ENCODE measurements around the gene ZNF607. TPM values are rescaled to one million over a fixed set of nuclear protein-coding genes. Genes with fewer than 3 reads are reported as not detected.
"Not testable (repeated sequence)": the region's sequence is repeated elsewhere in the genome, so short reads cannot be mapped to it uniquely, and the experiment has no call there.

Gene ZNF607
- 2.3 and 2.9 TPM in 2 replicates for total RNA-seq

- intact Hi-C loops (cut with micrococcal nuclease): loop anchor here (1.0 kb wide), 1 partner anchor 64 kb away; the partner anchor contains the start of gene ZFP30
Observed at GRCh38 chr19:37719111-37719926, at the start of gene ZNF607. ZNF607 (minus strand) TSS chr19:37719761; CDS start chr19:37711618, 8,143 bp downstream.

GRCh38 chr19:37763488-37763887 is 43.9 kb upstream of the ZNF607 start:
- intact Hi-C loops (cut with micrococcal nuclease): no loop called here

- intact Hi-C loops (cut with micrococcal nuclease): not testable (repeated sequence)
Observed at GRCh38 chr19:37757683-37758082, 38.1 kb upstream of the ZNF607 start.

- intact Hi-C loops (cut with micrococcal nuclease): no loop called here
Observed at GRCh38 chr19:37738371-37738770, 18.8 kb upstream of the ZNF607 start.

- intact Hi-C loops (cut with micrococcal nuclease): no loop called here
Observed at GRCh38 chr19:37725181-37725580, 5.6 kb upstream of the ZNF607 start.

GRCh38 chr19:37719927-37720265 is 335 bp upstream of the ZNF607 start:
- intact Hi-C loops (cut with micrococcal nuclease): loop anchor here (1.0 kb wide), 1 partner anchor 65 kb away; the partner anchor contains the start of gene ZFP30

GRCh38 chr19:37718304-37718703 is 1.3 kb downstream of the ZNF607 start:
- intact Hi-C loops (cut with micrococcal nuclease): no loop called here

GRCh38 chr19:37716140-37716539 is 3.4 kb downstream of the ZNF607 start:
- intact Hi-C loops (cut with micrococcal nuclease): no loop called here

DNA sequence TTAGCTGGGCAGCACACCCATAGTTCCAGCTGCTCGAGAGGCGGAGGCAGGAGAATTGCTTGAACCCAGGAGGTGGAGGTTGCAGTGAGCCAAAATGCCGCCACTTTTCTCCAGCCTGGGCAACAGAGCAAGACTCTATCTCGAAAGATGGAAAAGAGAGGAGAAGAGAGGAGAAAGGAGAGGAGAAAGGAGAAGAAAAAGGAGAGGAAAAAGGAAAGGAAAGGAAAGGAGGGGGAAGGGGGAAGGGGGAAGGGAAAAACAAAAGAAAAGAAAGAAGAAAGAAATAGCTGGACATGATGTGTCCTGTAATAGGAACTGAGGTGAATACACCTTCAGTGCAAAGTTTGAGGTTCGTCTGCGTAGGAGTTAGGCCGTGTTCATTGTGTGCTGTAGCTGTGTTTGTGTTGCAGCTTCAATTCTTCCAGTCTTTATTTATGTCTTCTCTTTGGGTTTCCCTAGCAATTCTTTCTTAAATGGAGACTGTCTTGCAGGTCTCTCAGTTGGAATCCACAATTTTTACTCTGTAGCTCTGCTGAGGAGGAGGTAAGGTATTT is 13.4 kb downstream of the ZNF607 start:
- intact Hi-C loops (cut with micrococcal nuclease): no loop called here

- intact Hi-C loops (cut with micrococcal nuclease): loop anchor here (10.0 kb wide), 1 partner anchor 104 kb away; the partner anchor contains the start of genes ZNF540 and ZNF571
Observed at GRCh38 chr19:37699057-37699456, 20.5 kb downstream of the ZNF607 start.

DNA sequence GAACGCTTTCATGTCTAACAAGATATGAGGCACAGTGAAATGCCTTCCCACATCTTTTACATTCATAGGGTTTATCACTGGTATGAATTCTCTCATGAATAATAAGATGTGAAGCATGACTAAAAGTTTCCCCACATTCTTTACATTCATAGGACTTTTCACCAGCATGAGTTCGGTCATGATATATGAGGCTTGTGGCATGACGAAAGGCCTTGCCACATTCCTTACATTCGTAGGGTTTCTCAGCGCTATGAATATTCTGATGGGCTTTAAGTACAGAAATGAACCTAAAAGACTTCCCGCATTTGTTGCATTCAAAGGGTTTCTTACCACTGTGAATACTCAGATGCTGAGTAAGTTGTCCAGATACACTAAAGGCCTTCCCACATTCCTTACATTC is 21.3 kb downstream of the ZNF607 start:
- intact Hi-C loops (cut with micrococcal nuclease): loop anchor here (10.0 kb wide), 1 partner anchor 103 kb away; the partner anchor contains the start of genes ZNF540 and ZNF571

GRCh38 chr19:37695144-37695899 is 24.2 kb downstream of the ZNF607 start:
- intact Hi-C loops (cut with micrococcal nuclease): loop anchor here (10.0 kb wide), 1 partner anchor 101 kb away; the partner anchor contains the start of genes ZNF540 and ZNF571

DNA sequence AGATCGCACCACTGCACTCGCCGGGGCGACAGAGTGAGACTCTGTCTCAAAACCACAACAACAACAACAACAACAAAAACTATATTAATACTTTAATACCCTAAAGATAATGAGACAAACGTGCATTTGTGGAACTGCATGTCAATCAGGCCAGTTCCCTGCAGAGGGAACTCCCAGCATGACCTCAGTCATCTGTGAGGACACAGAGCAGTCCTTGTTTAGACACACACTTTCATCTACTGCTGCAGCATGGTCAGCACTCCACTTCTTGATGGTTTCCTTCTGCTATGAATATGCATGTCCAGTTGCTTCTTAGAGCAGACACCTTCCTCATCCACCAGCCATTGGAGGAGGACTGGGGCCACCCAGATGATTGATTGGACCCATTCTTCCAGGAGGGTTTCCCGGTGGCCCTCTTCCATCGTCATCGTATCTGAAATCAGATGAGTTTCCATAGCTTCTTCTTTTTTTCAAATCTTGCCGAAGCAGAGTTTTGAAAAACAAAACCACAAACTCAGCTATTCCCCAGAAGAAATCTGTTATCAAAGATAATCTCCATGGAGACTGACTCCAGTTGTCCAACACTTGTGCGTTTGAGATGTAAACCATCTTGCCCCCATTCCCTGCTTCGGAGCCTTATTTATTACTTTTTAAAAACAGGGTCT is 26.5 kb downstream of the ZNF607 start:
- intact Hi-C loops (cut with micrococcal nuclease): loop anchor here (10.0 kb wide), 1 partner anchor 98 kb away; the partner anchor contains the start of genes ZNF540 and ZNF571

- intact Hi-C loops (cut with micrococcal nuclease): loop anchor here (10.0 kb wide), 1 partner anchor 97 kb away; the partner anchor contains the start of genes ZNF540 and ZNF571
Observed at GRCh38 chr19:37691881-37692504, 27.6 kb downstream of the ZNF607 start.

DNA sequence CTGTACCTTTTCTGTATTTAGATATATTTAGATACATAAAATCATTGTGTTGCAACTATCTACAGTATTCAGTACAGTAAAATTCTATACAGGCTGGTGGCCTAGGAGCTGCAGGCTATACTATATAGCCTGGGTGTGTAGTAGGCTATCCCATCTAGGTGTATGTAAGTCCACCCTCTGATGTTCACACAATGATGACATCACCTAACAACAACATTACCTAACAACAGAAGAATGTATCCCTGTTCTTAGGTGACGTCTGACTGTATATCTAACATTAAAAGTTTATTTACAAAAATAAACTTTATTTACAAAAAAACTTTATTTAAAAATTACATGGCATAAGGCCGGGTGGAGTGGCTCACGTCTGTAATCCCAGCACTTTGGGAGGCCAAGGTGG is 36.0 kb downstream of the ZNF607 start:
- intact Hi-C loops (cut with micrococcal nuclease): no loop called here

DNA sequence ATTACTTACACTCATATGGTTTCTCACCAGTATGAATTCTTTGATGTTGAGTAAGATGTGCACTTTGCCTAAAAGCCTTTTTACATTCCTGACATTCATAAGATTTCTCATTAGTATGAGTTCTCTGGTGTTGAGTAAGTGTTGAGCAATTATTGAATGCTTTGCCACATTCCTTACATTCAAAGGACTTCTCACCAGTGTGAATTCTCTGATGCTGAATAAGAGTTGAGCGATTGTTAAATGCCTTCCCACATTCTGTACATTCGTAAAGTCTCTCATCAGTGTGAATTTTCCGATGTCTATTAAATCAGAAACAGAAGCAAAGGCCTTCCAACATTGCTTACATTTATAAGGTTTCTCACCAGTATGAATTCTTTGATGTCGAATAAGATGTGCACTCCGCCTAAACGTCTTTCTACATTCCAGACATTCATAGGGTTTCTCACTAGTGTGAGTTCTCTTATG is 50.1 kb downstream of the ZNF607 start:
- intact Hi-C loops (cut with micrococcal nuclease): no loop called here

GRCh38 chr19:37657157-37657556 is 62.4 kb downstream of the ZNF607 start:
- intact Hi-C loops (cut with micrococcal nuclease): not testable (repeated sequence)

- intact Hi-C loops (cut with micrococcal nuclease): loop anchor here (1.0 to 2.0 kb wide), 4 partner anchors 62 to 285 kb away; partner anchors contain the start of genes ZNF527, ZNF540, ZNF569 and ZNF571
Observed at GRCh38 chr19:37655689-37656371, 63.7 kb downstream of the ZNF607 start.

DNA sequence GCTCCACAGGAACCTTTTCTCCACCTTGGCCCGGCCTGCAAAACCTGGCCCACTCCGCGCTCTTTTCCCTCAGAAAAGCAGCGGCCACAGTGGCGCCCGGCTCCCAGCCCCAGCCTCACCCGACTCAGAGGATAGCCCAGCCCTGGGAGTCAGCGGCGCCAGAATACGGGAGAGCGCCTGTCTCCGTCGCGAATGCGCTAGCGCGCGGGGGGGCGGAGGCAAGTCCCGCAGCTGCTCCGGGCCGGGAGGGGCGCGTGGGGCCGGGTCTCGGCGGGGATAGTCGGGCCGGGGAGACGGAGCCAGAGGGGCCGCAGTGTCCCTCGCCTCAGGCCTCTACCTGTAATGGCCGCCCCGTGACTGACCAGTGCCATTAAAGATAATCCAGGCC is 64.3 kb downstream of the ZNF607 start, which contains the start of gene ZFP30:
Gene ZFP30 (minus strand): TSS at position 165 of the 388 bp plus-strand sequence. CDS start 7,643 bp downstream, outside the sequence.
- intact Hi-C loops (cut with micrococcal nuclease): loop anchor here (1.0 to 2.0 kb wide), 4 partner anchors 61 to 284 kb away; partner anchors contain the start of genes ZNF527, ZNF540, ZNF569 and ZNF571

Measured in T-helper 2 cell treated with Interferon-gamma antibody and Interleukin-4, amounts not matched to agents 100 ng/mL and 5 ng/mL, for 36 hours (primary cell).